Measurements from ENCODE around the gene ABITRAM. TPM values are rescaled to one million over a fixed set of nuclear protein-coding genes. Genes with fewer than 3 reads are reported as not detected.

Gene ABITRAM
- 3.2 and 3.9 TPM in 2 replicates for total RNA-seq

GRCh38 chr9:108934323-108934893 lies at the start of gene ABITRAM:
ABITRAM (plus strand) TSS chr9:108934400; CDS start chr9:108934487, 87 bp downstream.

GRCh38 chr9:108933718-108934322 lies 380 bp upstream of the ABITRAM start, which contains the start of gene ELP1:
ELP1 (minus strand) TSS chr9:108934124; CDS start chr9:108931146, 2,978 bp downstream.

Other genes with a start within 250 kb of the ABITRAM start
- gene ACTL7B, start 78.4 kb upstream of the ABITRAM start, total RNA-seq = not detected in 2 replicates
- gene ACTL7A, start 72.1 kb upstream of the ABITRAM start, total RNA-seq = not detected in 2 replicates
- 32.5 and 38.8 TPM in 2 replicates for gene ELP1, start 276 bp upstream of the ABITRAM start, total RNA-seq
- gene CTNNAL1, start 79.1 kb downstream of the ABITRAM start, total RNA-seq = 178 and 239 TPM in 2 replicates
- 35.7 and 56.4 TPM in 2 replicates for gene TMEM245, start 185.5 kb downstream of the ABITRAM start, total RNA-seq
- gene FRRS1L, start 232.8 kb downstream of the ABITRAM start, total RNA-seq = not detected in 2 replicates